Measurements from ENCODE around the gene BCR.
"Not testable (repeated sequence)": the region's sequence is repeated elsewhere in the genome, so short reads cannot be mapped to it uniquely, and the experiment has no call there.

The BCR gene

DNA sequence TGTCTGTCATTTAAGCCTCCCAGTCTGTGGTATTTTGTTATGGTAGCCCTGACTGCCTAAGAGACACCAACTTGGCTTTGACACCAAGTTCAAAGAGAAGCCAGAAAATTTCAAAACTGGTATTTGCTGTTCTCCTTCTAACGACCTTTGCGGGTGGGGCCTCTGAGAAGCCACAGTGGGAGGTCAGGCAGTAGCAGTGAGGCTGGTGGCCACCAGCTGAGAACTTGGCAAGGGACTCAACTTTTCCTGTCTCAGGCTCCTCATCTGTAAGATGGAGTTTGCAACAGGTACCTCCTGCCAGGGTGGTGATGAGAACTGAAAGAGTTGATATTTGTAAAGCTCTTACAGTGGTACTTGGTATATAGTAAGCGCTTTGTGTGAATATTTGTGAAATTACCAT, 183.4 kb downstream of the BCR start:
- no peak for DNase-seq (ENCODE audit: low read depth in 2 of 2, low spot score in 1 of 2)

DNA sequence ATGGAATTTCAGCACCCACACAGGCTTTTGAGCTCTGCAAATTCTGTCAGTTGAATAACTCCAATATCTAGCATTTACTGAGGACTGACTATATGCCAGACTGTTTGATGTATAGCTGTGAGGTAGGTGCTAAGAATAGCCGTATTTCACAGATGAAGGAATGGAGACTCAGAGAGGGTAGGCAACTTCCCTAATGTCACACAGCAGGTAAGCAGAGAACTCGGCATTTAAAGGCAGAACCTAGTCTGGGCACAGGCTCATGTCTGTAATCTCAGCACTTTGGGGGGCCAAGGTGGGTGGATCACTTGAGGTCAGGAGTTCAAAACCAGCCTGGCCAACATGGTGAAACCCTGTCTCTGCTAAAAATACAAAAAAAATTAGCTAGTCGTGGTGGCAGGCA, 184.1 kb downstream of the BCR start:
- DNase-seq (ENCODE audit: low read depth in 2 of 2, low spot score in 1 of 2), result no peak

DNA sequence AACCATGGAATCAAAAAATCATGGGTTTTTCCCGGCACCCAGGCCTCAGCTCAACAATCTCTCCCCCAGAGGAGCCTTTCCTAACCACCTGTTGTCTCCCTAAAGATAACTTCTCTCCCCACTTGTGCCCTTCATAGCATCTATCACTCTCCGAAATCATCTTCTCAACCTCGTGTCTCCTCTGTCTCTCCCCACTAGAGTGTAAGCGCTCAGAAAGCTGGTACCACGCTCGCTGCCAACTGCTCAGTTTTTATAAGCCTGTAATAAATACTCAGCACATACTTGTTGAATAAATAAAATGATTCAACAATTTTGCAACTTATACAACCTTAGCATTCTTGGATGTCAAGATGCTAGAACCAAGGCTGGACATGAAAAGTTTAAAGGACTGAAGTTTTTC, 185.2 kb downstream of the BCR start:
- DNase-seq (ENCODE audit: low read depth in 2 of 2, low spot score in 1 of 2), result no peak

DNA sequence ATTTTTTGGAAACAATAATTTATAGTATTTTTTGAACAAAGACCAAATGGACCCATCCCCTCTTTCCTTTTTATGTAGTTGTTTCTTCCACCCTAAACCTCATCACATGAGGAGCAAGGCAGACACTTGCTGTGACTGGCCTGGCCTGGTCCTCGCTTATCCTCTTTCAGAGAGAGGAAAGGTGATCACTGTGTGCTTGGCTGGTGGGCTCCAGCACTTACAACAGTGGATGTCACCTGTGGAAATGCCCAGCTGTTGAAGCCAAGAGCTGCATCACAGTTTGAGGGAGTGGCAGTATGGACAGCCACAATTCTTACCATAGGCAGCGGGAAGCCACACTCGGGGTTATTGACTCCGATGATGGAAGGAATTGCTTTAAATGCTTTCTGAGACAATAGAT, 185.7 kb downstream of the BCR start:
- no peak for DNase-seq (ENCODE audit: low read depth in 2 of 2, low spot score in 1 of 2)

DNA sequence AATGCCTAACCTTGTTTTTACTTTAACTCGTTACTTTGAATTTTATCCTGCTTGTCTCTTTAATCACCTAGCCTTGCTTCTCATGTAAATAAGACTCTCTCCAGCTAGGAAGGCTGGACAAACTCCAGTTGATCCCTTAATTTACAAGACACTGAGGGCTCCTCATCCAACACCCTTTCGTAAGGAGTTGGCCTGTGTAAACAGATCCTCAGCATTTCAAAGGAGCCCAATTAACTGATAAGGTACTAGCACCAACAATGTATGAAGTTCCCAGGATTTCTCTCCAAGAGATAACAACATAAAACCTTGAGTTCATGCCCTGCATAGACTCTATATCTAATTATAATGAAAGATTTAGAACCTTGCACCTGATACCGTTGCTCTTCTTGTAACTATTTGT, 186.9 kb downstream of the BCR start:
- not testable (repeated sequence) for DNase-seq (ENCODE audit: low read depth in 2 of 2, low spot score in 1 of 2)

Measured in stimulated activated CD8-positive, alpha-beta memory T cell treated with anti-CD3 and anti-CD28 coated beads, Interleukin-4, amount 100 ng/mL, for 1 hour (primary cell).